Endothelial cell of umbilical vein (primary cell): ENCODE data around the gene ZMYND11.

Experiments
- EZH2 ChIP-seq: IDR thresholded peaks from 2 replicates; pipeline ENCODE4 v1.6.1; 2012; ENCODE audit warnings: borderline replicate concordance, low read depth, mild to moderate bottlenecking, moderate library complexity, low read length, inconsistent platforms; ENCODE audit not compliant: severe bottlenecking
- FOS ChIP-seq: IDR thresholded peaks from 2 replicates; pipeline ENCODE4 v1.6.1; 2011; ENCODE audit warnings: mild to moderate bottlenecking, low read length, moderate library complexity, borderline replicate concordance; ENCODE audit not compliant: insufficient read depth
- GATA2 ChIP-seq: IDR thresholded peaks from 2 replicates; pipeline ENCODE4 v1.7.0; 2011; ENCODE audit warnings: low read depth, mild to moderate bottlenecking, moderate library complexity, mixed read lengths, low read length; ENCODE audit not compliant: insufficient read length, insufficient read depth
- JUN ChIP-seq: IDR thresholded peaks from 2 replicates; pipeline ENCODE4 v1.6.1; 2011; ENCODE audit warnings: borderline replicate concordance, low read depth; ENCODE audit not compliant: insufficient read length, insufficient read depth
- POLR2A ChIP-seq: IDR thresholded peaks from 2 replicates; pipeline ENCODE4 v1.6.1; 2012; ENCODE audit warnings: low read depth, mild to moderate bottlenecking, control low read depth, low read length
- POLR2AphosphoS5 ChIP-seq: IDR thresholded peaks from 2 replicates; pipeline ENCODE4 v1.6.1; 2012; ENCODE audit warnings: low read depth, mild to moderate bottlenecking, control low read depth, low read length, moderate library complexity; ENCODE audit not compliant: insufficient read depth
- TF ChIP-seq, protein P1 (sequence below), 2 donors: IDR thresholded peaks; 1 replicate in 1 of 2; 2 replicates in 1 of 2; pipeline ENCODE4 v1.5.1; 2011; ENCODE audit warnings: low read length in 2 of 2, mild to moderate bottlenecking in 2 of 2, moderate library complexity in 2 of 2, control low read depth in 1 of 2, inconsistent platforms in 1 of 2, low read depth in 1 of 2; ENCODE audit not compliant: insufficient read depth in 1 of 2; ENCODE audit errors: extremely low read depth in 1 of 2
- TF ChIP-seq, protein P2 (sequence below): IDR thresholded peaks from 2 replicates; pipeline ENCODE4 v1.6.1; 2011; ENCODE audit not compliant: insufficient read depth, insufficient read length

DNA sequence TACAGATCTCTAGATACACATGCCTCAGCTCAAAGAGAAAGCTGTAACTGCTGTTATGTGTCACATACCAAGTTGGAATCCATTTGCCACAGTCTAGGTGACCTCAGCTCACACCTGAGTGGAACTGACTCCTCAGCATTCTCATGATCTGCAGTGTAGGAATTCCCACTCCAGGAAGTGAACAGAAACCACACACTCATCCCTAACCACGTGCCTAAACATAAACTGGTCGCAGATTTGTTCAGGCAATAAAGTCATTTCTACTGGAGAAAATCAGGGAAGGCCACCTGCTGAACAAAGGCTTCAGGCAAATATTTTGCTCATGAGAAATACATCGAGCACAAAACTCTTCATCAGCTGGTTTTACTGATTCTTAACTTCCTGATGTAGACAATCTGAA lies 23.0 kb upstream of the ZMYND11 start:
- TF ChIP-seq, protein P1, sequence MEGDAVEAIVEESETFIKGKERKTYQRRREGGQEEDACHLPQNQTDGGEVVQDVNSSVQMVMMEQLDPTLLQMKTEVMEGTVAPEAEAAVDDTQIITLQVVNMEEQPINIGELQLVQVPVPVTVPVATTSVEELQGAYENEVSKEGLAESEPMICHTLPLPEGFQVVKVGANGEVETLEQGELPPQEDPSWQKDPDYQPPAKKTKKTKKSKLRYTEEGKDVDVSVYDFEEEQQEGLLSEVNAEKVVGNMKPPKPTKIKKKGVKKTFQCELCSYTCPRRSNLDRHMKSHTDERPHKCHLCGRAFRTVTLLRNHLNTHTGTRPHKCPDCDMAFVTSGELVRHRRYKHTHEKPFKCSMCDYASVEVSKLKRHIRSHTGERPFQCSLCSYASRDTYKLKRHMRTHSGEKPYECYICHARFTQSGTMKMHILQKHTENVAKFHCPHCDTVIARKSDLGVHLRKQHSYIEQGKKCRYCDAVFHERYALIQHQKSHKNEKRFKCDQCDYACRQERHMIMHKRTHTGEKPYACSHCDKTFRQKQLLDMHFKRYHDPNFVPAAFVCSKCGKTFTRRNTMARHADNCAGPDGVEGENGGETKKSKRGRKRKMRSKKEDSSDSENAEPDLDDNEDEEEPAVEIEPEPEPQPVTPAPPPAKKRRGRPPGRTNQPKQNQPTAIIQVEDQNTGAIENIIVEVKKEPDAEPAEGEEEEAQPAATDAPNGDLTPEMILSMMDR (IDR thresholded peaks at IDR 0.05; ENCODE audit: extremely low read depth in 1 of 2, insufficient read depth in 1 of 2, low read depth in 1 of 2, low read length in 2 of 2): no peak
- no peak for TF ChIP-seq POLR2AphosphoS5
- no peak for TF ChIP-seq POLR2A
- TF ChIP-seq, protein P2, sequence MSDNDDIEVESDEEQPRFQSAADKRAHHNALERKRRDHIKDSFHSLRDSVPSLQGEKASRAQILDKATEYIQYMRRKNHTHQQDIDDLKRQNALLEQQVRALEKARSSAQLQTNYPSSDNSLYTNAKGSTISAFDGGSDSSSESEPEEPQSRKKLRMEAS: no peak
- no peak for TF ChIP-seq EZH2
- no peak for TF ChIP-seq GATA2
- TF ChIP-seq JUN: no peak
- TF ChIP-seq FOS: no peak
